Fibroblast of pulmonary artery (primary cell): ENCODE results near the gene COL2A1.
"Not testable (repeated sequence)": the region's sequence is repeated elsewhere in the genome, so short reads cannot be mapped to it uniquely, and the experiment has no call there.

ENCODE experiments used
- DNase-seq: peaks from one replicate; pipeline ENCODE4 v3.0.0-alpha.2; 2010; ENCODE audit warnings: low read depth
- H3K4me3 ChIP-seq: replicated peaks from 2 replicates; pipeline ENCODE4 v1.5.1; 2011; ENCODE audit warnings: low read depth, mild to moderate bottlenecking, control low read depth, low read length, moderate library complexity
- TF ChIP-seq, protein P1 (sequence below): IDR thresholded peaks from 2 replicates; pipeline ENCODE4 v1.5.1; 2011; ENCODE audit warnings: mild to moderate bottlenecking, control low read depth, low read length, inconsistent platforms; ENCODE audit errors: missing control alignments

Gene COL2A1

DNA sequence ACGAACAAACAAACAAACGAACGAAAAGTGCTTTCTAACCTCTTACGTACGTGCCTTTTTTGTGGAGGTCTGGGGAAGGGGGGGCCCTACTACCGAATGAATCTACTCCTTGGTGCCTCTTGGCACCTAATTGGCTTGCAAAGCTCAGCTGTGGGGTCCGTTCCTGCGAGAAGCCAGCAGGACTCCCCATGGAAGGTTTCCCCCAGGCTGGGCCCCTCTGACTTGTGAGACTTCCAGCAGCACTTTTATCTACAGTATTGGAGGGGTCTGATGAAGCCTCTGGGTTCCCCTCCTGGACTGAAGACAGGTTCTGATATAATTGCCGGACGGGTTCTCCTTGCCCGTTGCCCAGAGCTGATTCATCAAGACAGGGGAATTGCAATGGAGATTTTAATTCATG is 42.1 kb downstream of the COL2A1 start:
- DNase-seq, result no peak
- no peak overlapping the region for H3K4me3 ChIP-seq
- TF ChIP-seq, protein P1, sequence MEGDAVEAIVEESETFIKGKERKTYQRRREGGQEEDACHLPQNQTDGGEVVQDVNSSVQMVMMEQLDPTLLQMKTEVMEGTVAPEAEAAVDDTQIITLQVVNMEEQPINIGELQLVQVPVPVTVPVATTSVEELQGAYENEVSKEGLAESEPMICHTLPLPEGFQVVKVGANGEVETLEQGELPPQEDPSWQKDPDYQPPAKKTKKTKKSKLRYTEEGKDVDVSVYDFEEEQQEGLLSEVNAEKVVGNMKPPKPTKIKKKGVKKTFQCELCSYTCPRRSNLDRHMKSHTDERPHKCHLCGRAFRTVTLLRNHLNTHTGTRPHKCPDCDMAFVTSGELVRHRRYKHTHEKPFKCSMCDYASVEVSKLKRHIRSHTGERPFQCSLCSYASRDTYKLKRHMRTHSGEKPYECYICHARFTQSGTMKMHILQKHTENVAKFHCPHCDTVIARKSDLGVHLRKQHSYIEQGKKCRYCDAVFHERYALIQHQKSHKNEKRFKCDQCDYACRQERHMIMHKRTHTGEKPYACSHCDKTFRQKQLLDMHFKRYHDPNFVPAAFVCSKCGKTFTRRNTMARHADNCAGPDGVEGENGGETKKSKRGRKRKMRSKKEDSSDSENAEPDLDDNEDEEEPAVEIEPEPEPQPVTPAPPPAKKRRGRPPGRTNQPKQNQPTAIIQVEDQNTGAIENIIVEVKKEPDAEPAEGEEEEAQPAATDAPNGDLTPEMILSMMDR, result no peak

DNA sequence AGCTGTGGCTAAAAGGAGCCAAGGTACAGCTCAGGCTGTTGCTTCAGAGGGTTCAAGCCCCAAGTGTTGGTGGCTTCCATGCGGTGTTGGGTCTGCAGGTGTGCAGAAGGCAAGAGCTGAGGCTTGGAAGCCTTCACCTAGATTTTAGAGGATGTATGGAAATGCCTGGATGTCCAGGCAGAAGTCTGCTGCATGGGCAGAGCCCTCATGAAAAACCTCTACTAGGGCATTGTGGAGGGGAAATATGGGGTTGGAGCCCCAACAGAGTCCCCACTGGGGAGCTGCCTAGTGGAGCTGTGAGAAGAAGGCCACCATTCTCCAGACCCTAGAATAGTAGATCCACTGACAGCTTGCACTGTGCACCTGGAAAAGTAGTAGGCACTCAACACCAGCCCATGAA is 46.6 kb downstream of the COL2A1 start:
- DNase-seq, H3K4me3 ChIP-seq: not testable (repeated sequence)

DNA sequence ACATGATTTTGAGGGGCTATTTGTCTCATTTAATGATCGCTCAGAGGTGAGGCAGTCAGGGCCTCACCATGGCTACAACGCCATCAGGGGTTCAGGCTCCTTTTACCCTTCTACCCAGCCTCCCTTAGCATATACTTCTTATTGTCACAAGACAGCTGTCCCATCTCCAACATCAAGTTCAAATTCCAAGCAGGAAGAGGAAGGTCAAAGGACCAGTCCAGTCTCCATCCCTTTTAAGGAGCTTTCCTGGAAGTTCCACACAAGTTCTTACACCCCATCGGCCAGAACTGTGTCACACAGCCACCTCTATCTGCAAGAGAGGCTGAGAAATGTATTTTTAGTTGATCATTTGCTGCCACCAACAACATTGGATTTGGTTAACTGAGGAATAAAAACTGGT is 49.2 kb downstream of the COL2A1 start:
- no peak for DNase-seq
- TF ChIP-seq, protein P1, result no peak
- H3K4me3 ChIP-seq, result no peak overlapping the region

DNA sequence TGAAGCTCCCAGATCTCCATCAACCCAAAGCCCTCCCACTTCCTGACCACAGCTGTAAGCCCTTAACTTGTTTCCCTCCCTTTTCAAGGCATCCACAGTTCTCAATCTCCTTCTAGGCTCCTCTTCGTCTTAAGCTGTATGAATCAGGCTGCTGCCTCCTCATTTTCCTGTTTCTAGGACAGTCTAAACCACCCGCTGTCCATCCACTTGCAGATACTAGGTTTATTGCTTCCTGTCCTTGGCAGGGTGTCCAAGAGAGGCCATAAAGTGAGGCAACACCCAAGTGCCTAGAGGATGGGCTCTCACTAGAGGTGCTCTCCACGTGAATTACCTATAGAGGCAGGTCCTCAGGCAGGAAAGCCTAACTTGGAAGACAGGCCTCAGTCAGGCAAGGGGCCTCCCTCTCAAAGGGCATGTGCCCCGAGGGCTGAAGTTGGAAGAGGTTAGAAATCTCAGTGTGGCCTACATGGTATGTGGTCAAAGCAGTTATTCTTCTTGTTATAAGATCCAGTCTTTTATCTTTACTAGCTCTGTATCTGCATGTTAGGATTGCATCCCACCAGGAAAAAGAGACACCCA is 49.7 kb downstream of the COL2A1 start:
- TF ChIP-seq, protein P1, result no peak
- H3K4me3 ChIP-seq, result no peak overlapping the region
- DNase-seq, result no peak

DNA sequence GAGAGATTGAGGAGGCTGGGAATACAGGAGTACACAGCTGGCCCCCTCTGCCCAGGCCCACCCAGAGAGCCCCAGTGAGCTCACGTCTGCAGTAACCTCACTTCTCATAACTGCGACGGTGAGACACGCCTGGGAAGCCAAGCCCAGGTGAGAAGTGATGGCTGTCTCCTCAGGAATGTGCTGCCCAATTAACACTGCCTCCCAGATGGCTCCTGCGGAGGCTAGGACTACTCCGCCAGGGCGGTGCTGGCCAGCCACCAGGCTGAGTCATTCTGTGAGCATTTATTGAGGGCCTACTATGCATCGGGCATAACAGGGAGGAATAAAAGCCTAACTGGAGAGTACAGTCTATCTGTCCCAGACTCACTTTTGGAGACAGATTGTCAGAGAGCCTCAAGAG is 50.2 kb downstream of the COL2A1 start:
- TF ChIP-seq, protein P1, result no peak
- no peak overlapping the region for H3K4me3 ChIP-seq
- no peak for DNase-seq

DNA sequence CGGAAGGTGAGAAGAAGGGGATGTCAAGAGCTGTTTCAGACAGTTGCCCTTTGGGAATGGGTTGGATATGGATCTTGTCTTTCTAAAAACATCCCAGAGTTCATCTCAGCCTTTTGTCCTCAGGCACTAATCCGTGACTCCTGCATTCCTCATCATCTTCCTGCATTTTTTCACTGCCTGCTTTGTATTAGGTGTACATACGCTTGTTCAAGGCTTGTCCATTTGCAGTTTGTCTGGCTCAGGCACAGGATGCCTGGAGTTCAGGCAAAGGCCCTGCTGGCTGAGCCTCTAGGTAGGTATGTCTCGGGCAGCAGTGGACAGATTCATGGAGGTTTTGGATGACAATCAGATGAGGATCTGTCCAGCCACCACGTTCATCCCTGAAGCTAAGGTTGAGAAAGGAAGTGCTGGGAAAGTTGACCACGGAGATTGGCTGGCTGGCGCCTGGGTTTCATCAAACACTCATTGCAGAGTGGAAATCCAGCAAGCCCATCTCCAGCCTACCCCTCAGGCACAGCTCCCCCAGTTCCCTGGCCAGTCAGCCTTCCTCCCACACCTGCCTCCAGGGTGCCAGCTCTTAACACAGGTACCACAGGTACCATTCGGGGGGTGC is 53.3 kb downstream of the COL2A1 start:
- no peak overlapping the region for H3K4me3 ChIP-seq
- DNase-seq, result no peak
- TF ChIP-seq, protein P1, result no peak

DNA sequence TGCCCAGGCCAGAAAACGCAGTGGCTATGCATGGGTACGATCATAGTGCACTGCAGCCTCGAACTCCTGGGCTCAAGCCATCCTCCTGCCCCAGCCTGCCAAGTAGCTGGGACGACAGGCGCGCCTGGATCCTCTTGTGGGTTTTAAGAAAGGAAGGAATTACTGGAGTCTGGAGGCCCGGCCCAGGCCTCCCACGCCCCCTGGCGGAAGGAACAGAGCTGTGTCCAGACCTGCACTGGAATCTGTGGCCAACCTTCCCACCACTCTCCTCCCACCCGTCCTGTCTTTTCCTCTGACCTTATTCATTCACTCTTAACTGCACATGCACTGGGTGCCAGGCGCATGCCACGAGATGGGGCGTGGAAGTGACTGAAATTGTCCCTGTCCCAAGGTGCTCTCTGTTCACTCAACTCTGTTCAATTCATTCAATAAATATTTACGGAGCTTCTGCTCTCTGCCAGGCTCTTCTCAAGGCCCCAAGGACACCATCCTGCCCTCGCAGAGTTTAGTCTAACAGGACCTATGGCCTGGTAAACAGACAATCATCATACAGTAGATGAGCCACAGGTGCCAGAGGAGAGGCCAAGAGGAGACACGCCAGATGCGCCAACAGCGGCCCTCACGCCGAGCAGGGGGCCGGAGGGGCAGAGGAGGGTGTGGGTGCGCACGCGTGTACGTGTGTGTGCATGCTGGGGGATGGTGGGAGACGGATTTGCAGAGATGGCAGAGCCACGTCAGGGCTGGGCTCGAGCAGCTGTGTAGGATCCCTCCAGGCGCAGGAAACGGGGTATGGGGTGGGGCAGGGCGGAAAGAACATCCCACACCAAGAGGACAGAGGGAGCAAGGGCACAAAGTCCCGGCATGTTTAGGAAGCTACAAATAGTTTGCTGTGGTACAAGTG is 54.6 kb downstream of the COL2A1 start:
- peak; percentile 80 for DNase-seq
- H3K4me3 ChIP-seq, result no peak overlapping the region
- TF ChIP-seq, protein P1, result peak; percentile 94
